ENCODE results near the gene PRDX5.
A peak's percentile ranks its signal among the peaks of the same experiment; 100 is the strongest.

The PRDX5 gene

DNA sequence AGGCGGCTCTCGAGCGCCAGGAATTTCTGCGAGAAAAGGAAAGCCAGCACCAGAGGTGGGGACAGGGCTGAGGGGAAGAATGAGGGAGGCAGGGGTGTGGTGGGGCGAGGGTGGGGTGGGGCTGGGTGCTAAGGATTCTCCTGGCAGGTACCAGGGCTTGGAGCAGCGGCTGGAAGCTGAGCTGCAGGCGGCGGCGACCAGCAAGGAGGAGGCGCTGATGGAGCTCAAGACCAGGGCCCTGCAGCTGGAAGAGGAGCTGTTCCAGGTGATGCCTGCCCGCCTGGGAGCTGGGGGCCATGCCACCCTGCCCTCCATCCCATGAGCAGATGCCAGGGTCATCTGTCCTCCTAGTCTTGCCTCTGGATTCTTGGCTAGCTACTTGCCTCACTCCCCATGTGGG, 31.5 kb downstream of the PRDX5 start:
- no peak for DNase-seq

DNA sequence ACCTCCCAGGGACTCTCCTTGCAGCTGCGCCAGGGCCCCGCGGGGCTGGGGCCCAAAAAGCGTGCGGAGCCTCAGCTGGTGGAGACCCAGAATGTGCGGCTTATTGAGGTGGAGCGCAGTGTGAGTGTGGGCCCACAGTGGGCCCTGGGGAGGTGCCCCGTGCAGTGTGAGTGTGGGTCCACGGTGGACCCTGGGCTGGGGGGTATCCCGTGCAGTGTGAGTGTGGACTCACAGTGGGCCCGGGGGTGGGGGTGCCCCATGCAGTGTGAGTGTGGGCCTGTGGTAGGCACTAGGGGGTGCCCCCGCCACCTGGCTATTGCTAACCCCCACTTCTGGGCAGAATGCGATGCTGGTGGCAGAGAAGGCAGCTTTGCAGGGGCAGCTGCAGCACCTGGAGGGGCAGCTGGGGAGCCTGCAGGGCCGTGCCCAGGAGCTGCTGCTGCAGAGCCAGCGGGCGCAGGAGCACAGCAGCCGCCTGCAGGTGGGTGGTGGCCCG, 33.3 kb downstream of the PRDX5 start:
- no peak for DNase-seq

DNA sequence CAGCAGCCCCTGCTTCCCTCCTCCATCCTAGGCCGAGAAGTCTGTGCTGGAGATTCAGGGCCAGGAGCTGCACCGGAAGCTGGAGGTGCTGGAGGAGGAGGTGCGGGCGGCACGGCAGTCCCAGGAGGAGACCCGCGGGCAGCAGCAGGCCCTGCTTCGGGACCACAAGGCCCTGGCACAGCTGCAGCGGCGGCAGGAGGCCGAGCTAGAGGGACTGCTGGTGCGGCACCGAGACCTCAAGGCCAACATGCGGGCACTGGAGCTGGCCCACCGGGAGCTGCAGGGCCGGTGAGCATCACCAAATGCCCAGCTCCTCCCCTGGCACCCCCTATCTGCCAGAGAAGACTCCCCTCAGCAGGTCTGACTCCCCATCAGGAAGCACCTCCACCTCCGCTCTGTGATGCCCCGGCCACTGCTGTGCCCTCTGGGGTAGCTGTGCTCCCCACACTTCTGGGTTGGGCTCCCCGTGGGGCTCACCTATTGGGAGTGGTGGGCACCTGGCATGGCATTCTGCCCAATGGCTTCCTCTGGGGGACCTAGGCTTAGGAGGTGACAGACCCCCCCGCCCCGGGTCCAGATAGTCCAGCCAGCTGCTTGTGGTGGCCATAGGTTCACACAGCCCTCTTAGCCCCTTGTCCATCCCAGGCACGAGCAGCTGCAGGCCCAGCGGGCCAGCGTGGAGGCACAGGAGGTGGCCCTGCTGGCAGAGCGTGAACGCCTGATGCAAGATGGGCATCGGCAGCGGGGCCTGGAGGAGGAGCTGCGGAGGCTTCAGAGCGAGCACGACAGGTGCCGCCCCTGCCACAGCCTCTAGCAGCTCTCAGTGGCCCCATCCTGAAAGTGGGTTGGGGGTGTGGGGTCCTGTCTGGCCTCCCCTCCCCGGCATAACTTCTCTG, 34.4 kb downstream of the PRDX5 start:
- no peak for DNase-seq

DNA sequence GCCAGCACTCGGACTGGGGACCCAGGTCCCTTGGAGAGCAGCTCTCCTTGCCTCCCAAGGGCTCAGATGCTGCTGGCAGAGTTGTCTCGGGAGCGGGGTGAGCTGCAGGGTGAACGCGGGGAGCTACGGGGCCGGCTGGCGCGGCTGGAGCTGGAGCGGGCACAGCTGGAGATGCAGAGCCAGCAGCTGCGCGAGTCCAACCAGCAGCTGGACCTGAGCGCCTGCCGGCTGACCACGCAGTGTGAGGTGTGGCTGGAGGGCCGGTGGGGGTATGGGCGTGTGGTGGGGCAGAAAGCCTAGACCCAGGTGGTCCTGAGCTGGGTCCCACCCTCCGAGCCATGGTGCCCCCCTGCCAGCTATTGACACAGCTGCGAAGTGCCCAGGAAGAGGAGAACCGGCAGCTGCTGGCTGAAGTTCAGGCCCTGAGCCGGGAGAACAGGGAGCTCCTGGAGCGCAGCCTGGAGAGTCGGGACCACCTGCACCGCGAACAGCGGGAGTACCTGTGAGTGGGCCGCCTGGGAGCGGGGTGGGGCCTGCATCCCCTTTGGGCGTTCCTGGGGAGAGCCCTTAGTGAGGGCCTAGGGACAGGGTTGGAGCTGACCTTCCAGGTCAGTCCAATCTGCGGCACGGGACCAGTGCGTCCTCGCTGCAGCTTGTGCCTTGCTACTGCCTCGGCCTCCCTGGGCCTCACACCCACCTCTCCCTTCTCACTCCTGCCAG, 35.2 kb downstream of the PRDX5 start:
- DNase-seq = no peak

DNA sequence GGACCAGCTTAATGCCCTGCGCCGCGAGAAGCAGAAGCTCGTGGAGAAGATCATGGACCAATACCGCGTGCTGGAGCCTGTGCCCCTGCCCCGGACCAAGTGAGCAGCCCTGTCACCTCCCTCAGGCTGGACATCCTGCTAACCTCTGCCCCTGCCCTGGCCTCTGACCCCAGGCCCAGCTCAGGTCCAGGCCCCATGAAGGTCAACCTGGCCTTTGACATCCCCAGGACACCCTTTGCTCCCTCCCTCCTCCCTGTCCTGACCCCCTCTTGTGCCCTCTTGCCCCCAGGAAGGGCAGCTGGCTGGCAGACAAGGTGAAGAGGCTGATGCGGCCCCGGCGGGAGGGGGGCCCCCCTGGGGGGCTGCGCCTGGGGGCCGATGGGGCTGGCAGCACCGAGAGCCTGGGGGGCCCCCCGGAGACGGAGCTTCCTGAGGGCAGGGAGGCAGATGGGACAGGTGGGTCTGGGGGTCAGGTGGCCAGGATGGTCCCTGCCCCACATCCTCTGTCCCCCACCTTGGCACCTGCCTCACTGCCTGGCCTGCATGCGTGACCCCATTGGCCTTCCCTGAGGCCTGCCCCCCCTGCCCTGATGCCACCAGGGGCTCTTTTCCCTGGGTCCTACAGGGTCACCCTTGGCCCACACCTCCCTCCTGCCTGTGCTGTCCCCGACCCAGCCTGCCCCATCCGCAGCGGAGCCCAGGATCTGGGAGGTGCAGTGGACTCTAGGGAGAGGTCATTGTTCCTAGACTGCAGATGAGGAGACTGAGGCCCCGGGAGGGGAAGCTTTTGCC, 36.0 kb downstream of the PRDX5 start:
- no peak for DNase-seq

DNA sequence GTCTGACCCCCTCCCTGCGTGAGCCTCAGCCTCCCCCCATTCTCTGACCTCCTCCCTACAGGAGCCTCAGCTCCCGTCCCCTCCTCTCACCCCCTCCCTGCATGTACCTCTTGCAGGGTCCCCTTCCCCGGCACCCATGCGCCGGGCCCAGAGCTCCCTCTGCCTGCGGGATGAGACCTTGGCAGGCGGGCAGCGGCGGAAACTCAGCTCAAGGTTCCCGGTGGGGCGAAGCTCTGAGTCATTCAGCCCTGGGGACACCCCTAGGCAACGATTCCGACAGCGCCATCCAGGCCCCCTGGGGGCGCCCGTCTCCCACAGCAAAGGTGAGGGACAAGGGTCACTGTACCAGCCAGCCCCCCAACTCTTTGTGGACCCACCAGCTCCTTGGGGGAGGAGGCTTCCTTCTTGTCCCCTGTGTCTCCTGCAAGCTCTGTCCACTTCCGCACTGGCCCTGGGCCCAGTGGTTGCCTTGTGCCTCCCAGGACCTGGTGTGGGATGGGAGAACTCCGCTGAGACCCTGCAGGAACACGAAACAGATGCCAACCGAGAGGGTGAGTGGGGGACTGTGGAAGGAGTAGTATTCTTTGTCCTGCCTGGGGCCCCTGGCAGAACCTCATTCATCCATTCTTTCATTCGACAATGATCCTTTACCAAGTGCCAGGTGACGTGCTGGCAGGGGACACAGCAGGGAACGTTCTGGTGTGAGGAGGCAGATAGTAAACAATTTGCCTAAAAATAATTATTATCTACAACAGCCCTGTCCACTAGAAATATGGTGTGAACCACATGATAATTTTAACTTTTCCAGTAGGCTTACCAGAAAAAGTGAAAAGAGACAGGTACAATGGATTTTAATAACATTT, 37.4 kb downstream of the PRDX5 start:
- DNase-seq = peak; percentile 65

DNA sequence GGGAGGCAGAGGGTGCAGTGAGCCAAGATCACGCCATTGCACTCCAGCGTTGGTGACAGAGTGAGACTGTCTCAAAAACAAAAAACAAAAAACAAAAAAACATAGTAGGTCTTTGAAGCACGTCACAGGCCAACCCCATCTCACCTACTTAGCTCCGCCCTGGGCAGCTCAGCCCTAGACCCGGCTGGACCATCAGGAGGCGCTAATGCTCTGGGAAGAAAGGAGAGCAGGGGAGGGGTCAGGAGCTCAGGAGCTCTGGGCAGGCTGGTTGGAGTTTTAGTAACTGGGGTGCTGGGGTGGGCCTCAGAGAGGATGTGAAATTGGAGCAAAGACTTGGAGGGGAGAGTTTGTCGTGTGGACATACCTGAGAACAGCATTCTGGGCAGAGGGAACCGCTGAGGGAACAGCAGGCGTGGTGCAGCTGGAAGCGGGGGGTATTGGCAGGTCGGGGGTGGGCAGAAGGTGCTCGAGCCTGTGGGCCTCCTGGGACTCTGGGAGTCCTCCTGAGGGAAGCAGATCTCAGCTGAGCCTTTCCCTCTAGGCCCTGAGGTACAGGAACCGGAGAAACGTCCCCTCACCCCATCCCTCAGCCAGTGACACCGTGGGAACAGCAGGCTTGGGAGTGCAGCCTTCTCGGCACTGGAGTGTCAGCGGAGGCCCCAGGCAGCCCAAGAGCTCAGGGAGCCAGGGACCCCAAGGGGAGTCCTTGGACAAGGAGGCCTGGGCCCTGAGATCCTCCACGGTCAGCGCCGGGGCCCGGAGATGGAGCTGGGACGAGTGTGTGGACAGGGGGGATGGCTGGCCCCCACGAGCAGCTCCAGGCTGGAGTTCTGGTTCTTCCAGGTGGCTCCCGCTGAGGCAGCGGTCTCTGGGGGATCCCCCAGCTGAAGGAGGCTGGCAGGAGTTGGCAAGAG, 38.8 kb downstream of the PRDX5 start:
- DNase-seq = no peak

DNA sequence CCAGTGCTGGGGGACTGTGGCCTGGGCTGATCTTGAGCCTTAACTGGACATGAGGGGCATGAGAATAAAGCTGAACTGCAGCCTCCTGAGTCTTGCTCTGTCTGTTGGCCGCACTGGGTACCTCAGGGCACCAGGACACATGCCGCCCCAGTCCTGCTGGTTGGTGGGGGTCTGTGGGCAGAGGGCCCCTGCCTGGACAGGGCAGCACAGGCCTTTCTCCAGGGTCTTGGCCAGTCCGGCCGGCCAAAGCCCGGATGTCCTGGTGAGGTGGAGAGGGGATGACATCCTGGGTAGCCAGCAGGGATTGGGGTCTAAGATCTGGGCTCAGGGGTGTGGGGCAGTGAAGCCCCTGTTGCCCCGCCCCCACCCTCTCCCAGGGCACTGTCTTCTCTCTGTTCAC, 39.5 kb downstream of the PRDX5 start:
- no peak for DNase-seq

DNA sequence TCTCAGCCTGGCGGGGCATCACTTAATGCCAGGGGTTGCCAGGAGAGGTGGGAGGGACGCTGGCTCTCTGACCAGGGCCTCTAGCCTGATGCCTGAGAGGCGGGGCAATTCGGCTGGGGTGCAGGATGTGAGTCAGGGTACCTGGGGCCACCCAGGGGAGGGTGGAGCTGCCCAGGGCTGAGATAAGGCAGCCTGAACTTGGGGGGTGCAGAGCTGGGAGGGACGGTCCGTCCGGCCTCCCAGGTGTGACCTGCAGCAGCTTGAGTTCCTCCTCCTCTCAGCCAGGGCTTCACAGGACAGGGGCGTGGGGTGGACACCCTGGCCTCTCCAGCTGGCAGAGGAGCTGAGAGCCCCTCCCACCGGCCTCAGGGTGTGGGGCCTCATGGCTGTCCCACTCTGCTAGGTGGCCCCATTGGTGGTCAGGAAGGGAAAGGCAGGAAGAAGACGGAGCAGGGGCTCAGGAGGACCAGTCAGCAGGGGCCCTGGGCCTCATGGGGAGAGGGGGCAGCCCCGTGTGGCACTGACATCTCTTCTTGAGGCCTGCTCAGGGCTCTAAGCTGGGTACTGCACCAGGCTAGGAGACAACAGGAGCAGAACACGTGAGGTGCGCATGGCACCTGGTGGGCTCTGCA, 40.1 kb downstream of the PRDX5 start:
- no peak for DNase-seq

DNA sequence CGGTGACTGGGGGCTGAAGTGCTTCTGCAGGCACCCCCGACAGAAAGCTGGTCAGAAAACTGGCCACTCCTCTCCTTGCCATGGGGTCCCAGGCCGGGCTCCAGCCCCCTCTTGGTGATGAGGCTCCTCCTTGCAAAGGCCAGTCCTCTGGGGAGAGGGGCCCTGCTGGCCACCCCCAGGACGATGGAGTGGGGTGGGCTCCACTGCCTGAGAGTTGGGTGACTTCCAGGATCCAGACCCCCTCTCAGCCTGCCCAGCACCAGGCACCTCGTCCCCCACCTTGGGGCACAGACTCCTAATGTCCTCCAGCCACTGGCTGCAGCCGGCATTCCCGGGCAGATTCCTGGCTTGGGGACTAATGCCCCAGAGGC, 40.6 kb downstream of the PRDX5 start:
- DNase-seq = no peak

DNA sequence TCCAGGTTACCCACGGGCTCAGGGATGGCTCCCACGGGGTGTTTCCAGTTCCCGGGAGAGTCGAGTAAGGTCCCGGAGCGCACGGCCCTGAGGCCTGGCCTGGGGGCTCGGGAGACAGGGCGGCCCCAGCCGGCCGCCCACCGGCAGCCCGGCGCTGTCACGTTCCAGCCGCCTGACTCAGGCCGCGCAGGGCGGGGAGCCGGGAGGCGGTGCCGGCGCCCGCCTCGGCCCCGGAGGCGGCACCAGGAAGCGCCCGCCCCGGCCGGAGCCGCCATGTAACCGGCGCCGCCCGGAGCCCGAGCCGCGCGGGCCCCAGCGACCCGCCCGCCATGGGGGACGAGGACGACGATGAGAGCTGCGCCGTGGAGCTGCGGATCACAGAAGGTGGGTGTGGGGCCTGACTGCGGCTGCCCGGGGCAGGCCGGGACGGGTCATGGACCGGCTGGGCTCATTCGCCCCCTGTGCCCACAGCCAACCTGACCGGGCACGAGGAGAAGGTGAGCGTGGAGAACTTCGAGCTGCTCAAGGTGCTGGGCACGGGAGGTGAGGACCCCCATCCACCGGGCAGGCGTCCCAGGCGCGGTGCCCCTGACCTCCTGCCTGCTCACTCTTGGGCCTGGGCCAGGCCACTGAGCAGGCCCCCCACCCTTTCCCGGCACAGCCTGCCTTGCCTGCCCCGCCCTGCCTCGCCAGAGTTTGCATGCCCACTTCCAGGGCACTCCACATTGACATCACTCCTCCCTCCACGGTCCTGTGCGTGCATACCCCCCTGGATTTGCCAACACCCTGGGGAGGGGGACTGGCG, 41.2 kb downstream of the PRDX5 start, which contains the start of gene RPS6KA4:
RPS6KA4 (plus strand) TSS at position 256 of the 805 bp plus-strand sequence; CDS start at position 330, 74 bp downstream.
- no peak for DNase-seq

DNA sequence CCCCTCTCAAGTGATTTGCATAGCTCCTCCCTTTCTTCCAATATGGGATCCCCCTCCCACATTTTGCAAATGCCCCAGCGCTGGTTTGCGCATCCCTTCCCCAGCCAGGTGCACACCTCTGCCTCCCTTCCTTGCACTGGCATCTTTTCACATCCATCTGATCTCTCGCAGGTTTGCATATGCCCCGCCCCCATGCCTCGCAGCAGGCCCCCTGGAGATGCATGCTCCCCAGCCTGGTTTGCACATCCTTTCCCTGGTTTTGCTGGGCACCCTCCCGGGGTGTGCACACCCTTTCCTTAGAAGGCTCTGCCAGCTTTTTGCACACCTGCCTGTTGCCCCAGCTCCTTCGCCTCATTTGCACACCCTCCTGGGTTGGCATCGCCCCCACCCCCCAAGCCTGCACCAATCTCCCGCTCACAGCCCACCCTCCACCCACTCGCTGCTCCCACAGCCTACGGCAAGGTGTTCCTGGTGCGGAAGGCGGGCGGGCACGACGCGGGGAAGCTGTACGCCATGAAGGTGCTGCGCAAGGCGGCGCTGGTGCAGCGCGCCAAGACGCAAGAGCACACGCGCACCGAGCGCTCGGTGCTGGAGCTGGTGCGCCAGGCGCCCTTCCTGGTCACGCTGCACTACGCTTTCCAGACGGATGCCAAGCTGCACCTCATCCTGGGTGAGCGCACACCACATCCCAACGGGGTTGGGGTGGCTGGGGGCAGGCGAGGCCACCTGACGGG, 42.0 kb downstream of the PRDX5 start:
- no peak for DNase-seq

DNA sequence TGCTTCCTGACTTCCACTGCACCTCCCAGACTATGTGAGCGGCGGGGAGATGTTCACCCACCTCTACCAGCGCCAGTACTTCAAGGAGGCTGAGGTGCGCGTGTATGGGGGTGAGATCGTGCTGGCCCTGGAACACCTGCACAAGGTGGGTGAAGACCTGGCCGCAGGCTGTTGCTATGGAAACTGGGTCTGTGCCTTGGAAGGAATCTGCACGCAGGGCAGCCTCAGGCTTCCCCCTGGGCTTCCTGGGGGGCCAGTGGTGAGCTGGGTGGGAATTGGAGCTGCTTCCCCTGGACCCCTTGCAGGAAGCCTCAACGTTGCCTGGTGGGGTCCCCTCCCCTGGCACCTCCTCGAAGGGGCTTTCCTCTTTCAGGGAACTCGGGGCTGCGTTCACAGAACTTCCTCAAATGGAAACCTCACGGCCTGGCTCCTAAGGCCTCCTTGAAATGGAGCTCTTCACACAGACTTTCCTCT, 42.6 kb downstream of the PRDX5 start:
- DNase-seq = no peak

DNA sequence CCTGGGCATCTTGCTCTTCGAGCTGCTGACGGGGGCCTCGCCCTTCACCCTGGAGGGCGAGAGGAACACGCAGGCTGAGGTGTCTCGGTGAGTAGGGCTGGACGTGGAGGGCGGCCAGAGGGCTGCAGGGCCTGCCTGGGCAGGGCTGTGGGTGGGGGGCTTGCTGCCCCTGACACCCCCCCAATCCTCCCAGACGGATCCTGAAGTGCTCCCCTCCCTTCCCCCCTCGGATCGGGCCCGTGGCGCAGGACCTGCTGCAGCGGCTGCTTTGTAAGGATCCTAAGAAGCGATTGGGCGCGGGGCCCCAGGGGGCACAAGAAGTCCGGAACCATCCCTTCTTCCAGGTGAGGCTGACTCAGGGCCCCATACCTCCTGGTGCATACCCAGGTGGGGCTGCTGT, 43.7 kb downstream of the PRDX5 start:
- no peak for DNase-seq

DNA sequence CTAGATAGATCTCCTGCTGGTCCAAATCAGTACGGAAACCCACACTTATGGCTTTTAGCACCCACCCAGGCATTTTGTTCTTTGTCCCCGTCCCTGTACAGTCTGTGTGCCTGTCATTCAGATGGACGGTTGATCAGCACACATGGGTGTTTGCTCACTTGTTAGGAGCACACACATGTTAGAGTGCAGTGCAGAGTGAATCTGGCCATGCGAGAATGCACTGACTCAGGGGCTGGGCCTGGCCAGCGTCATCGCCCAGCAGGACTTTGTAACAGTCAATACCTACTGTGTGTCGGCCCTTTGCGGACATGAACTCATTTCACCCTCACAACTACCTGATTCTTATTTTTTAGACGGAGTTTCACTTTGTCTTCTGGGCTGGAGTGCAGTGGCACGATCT, 44.4 kb downstream of the PRDX5 start:
- no peak for DNase-seq

DNA sequence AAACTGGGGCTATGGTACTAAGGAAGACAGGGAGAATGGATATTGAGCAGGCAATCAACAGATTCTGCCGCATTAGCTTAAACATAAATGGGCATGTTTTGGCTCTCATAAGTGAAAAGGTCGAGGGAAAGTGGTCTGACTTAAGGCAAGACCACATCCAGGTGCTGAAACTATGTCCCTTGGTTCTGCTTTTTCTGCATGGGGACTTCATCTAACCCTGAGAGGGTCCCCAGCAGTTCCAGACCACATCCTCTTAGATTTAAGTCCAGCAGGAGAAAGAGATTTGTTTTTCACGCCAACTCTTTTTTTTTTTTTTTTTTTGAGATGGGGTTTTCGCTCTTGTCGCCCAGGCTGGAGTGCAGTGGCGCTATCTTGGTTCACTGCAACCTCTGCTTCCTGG, 46.5 kb downstream of the PRDX5 start:
- no peak for DNase-seq

DNA sequence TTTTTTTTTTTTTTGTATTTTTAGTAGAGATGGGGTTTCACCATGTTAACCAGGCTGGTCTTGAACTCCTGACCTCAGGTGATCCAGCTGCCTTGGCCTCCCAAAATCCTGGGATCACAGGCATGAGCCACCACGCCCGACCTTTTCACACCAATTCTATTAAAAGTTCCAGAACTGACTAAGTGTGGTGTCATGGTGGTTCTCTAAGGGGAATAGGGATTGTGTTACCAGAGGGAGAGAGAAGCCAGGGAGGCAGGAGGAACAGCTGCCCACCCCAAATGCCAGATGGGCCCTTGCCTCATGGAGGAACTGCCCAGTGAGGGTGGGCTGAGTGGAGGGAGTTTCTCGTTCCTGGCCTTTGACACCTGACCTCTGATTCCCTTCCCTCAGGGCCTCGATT, 47.0 kb downstream of the PRDX5 start:
- DNase-seq = no peak

DNA sequence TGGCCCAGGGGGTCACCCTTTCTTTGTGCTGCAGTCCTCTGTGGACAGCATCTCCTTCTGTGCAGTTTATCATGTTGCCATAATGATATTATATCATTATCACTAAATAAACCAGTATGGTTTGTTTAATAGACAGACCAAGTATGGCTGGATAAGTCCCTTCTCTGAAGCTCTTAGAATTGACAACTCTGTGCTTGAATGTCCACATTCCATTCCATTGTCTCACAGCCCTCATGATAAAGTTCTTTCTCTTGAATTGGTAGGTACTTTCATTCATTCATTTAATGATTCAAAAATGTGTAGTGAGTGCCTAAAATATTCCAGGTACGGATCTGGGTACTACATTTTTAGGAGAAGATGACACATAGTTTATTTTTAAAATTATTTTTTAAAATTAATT, 48.8 kb downstream of the PRDX5 start:
- no peak for DNase-seq

Data from NCI-H2107 (cell line).